K562 (cell line): ENCODE measurements around the gene CHRM4. TPM values are rescaled to one million over a fixed set of nuclear protein-coding genes. Genes with fewer than 3 reads are reported as not detected.

Experiments used
- FOXM1 ChIP-seq, 2 experiments: fragments of 450-650 bp in 1 of 2; sonication (generic) in 1 of 2; formaldehyde crosslinking in 1 of 2; IDR thresholded peaks; 2 replicates each; pipeline versions ENCODE4 v1.6.1 to v1.9.0; 2017 to 2022; ENCODE audit warnings: low read depth in 2 of 2, mild to moderate bottlenecking in 2 of 2, missing genetic modification reagents in 1 of 2, moderate library complexity in 1 of 2
- HDAC1 ChIP-seq, 2 experiments: fragments of 450-650 bp; IDR thresholded peaks; 2 replicates each; pipeline ENCODE4 v1.6.1; 2016 to 2017; ENCODE audit warnings: inconsistent platforms in 1 of 2, mild to moderate bottlenecking in 1 of 2, moderate library complexity in 1 of 2
- HNRNPH1 ChIP-seq: fragments of 200-400 bp; formaldehyde crosslinking; optimal IDR thresholded peaks from 2 replicates; pipeline ENCODE3; 2017; ENCODE audit warnings: low read depth, mild to moderate bottlenecking, low read length, moderate library complexity
- KDM1A ChIP-seq, 2 experiments: fragments of 450-650 bp; IDR thresholded peaks; 2 replicates each; pipeline ENCODE4 v1.6.1; 2016; ENCODE audit warnings: mild to moderate bottlenecking in 2 of 2
- OTX1 ChIP-seq: fragments of 450-650 bp; formaldehyde crosslinking; IDR thresholded peaks from 2 replicates; pipeline ENCODE4 v1.4.0; 2022; ENCODE audit warnings: mild to moderate bottlenecking
- TFE3 ChIP-seq: fragments of 450-650 bp; formaldehyde crosslinking; IDR thresholded peaks from 2 replicates; pipeline ENCODE4 v1.4.0; 2020; ENCODE audit warnings: mild to moderate bottlenecking, mixed read lengths
- ZNF197 ChIP-seq: fragments of 200-800 bp; sonication (Bioruptor generic); IDR thresholded peaks from 2 replicates; pipeline ENCODE4 v1.6.1; 2016; ENCODE audit warnings: low read depth, missing genetic modification characterization, missing compliant biosample characterization
- ZNF24 ChIP-seq: fragments of 450-650 bp; IDR thresholded peaks from 2 replicates; pipeline ENCODE4 v1.6.1; 2016
- ZNF280B ChIP-seq: fragments of 250-450 bp; sonication (Bioruptor Pico); IDR thresholded peaks from 2 replicates; pipeline ENCODE4 v1.5.1; 2021; ENCODE audit warnings: mild to moderate bottlenecking
- ZNF655 ChIP-seq: fragments of 250-450 bp; sonication (Bioruptor Pico); IDR thresholded peaks from 2 replicates; pipeline ENCODE4 v1.5.0; 2021
- polyA plus RNA-seq, 8 experiments: library from polyadenylated mRNA; depleted of rRNA in 4 of 8; stranded (reverse) in 5 of 8; unstranded in 3 of 8; fragments of >200 nt; fragmentation: Nextera tagmentation in 2 of 8; fragmentation: Illumina TruSeq in 1 of 8; extraction: Ambion mirVana in 2 of 8; extraction: Trizol in 1 of 8; gene quantifications; 2 replicates each; pipeline versions ENCODE4 v1.2.1 to v1.2.3, GENCODE V29; 2011 to 2014; ENCODE audit warnings: inconsistent platforms in 1 of 8, missing spikeins in 1 of 8
- total RNA-seq, 7 experiments: library from RNA; depleted of rRNA in 6 of 7; stranded (reverse); fragments of >200 nt in 6 of 7; fragmentation: Illumina TruSeq in 2 of 7; extraction: Trizol in 2 of 7; gene quantifications; 2 replicates each; pipeline versions ENCODE4 v1.2.1 to v1.2.3, GENCODE V29; 2011 to 2021; ENCODE audit warnings: low replicate concordance in 1 of 7
- TF ChIP-seq, protein P1 (sequence below): sonication (generic); formaldehyde crosslinking; IDR thresholded peaks from 2 replicates; pipeline ENCODE4 v1.8.0; 2023; ENCODE audit warnings: missing genetic modification reagents, mild to moderate bottlenecking, borderline replicate concordance
- TF ChIP-seq, protein P2 (sequence below): fragments of 250-450 bp; sonication (Bioruptor Pico); IDR thresholded peaks from 2 replicates; pipeline ENCODE4 v1.8.0; 2022; ENCODE audit warnings: inconsistent platforms

CHRM4 gene
- total and polyA plus RNA-seq, 9 of the 15 experiments (the other 6 are each of a cell fraction or from before 2014, with no cell fraction given) = 0.22 to 1.3 (median 0.40) TPM; not detected in 2

GRCh38 chr11:46392421-46393230, 1.1 kb upstream of the CHRM4 start (continued):
- TF ChIP-seq, protein P1, sequence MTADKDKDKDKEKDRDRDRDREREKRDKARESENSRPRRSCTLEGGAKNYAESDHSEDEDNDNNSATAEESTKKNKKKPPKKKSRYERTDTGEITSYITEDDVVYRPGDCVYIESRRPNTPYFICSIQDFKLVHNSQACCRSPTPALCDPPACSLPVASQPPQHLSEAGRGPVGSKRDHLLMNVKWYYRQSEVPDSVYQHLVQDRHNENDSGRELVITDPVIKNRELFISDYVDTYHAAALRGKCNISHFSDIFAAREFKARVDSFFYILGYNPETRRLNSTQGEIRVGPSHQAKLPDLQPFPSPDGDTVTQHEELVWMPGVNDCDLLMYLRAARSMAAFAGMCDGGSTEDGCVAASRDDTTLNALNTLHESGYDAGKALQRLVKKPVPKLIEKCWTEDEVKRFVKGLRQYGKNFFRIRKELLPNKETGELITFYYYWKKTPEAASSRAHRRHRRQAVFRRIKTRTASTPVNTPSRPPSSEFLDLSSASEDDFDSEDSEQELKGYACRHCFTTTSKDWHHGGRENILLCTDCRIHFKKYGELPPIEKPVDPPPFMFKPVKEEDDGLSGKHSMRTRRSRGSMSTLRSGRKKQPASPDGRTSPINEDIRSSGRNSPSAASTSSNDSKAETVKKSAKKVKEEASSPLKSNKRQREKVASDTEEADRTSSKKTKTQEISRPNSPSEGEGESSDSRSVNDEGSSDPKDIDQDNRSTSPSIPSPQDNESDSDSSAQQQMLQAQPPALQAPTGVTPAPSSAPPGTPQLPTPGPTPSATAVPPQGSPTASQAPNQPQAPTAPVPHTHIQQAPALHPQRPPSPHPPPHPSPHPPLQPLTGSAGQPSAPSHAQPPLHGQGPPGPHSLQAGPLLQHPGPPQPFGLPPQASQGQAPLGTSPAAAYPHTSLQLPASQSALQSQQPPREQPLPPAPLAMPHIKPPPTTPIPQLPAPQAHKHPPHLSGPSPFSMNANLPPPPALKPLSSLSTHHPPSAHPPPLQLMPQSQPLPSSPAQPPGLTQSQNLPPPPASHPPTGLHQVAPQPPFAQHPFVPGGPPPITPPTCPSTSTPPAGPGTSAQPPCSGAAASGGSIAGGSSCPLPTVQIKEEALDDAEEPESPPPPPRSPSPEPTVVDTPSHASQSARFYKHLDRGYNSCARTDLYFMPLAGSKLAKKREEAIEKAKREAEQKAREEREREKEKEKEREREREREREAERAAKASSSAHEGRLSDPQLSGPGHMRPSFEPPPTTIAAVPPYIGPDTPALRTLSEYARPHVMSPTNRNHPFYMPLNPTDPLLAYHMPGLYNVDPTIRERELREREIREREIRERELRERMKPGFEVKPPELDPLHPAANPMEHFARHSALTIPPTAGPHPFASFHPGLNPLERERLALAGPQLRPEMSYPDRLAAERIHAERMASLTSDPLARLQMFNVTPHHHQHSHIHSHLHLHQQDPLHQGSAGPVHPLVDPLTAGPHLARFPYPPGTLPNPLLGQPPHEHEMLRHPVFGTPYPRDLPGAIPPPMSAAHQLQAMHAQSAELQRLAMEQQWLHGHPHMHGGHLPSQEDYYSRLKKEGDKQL (CRISPR knock-in tag) = 0 out of 2 replicates have a peak, but pooled peaks have one; percentile 89
- peak in 1 of 2 experiments; percentile 95; a peak in 2 of 4 replicates for TF ChIP-seq HDAC1 (IDR thresholded peaks at IDR 0.05)
- no peak for TF ChIP-seq HNRNPH1
- no peak for TF ChIP-seq ZNF24
- no peak for TF ChIP-seq TFE3 (CRISPR knock-in tag)
- TF ChIP-seq ZNF197 (CRISPR knock-in tag) = peak; percentile 44; the same call in 1 of the 2 replicates
- 0 out of 2 replicates have a peak, but pooled peaks have one; percentile 34 for TF ChIP-seq OTX1 (CRISPR knock-in tag)
- no peak for TF ChIP-seq ZNF655
- TF ChIP-seq, protein P2, sequence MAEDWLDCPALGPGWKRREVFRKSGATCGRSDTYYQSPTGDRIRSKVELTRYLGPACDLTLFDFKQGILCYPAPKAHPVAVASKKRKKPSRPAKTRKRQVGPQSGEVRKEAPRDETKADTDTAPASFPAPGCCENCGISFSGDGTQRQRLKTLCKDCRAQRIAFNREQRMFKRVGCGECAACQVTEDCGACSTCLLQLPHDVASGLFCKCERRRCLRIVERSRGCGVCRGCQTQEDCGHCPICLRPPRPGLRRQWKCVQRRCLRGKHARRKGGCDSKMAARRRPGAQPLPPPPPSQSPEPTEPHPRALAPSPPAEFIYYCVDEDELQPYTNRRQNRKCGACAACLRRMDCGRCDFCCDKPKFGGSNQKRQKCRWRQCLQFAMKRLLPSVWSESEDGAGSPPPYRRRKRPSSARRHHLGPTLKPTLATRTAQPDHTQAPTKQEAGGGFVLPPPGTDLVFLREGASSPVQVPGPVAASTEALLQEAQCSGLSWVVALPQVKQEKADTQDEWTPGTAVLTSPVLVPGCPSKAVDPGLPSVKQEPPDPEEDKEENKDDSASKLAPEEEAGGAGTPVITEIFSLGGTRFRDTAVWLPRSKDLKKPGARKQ = no peak
- TF ChIP-seq ZNF280B (CRISPR knock-in tag) = no peak
- peak in 1 of 2 experiments; percentile 39; a peak in 1 of 4 replicates for TF ChIP-seq KDM1A (IDR thresholded peaks at IDR 0.05)
- no peak for TF ChIP-seq FOXM1 (IDR thresholded peaks at IDR 0.05; ENCODE audit: low read depth)
- peak; percentile 94; the same call in 1 of the 2 replicates for TF ChIP-seq FOXM1 (CRISPR knock-in tag; IDR thresholded peaks at IDR 0.05; ENCODE audit: low read depth)
